Endothelial cell of umbilical vein (primary cell): Measurements from ENCODE around the gene TRAF1.

ENCODE experiments used
- EZH2 ChIP-seq: IDR thresholded peaks from 2 replicates; pipeline ENCODE4 v1.6.1; 2012; ENCODE audit warnings: borderline replicate concordance, low read depth, mild to moderate bottlenecking, moderate library complexity, low read length, inconsistent platforms; ENCODE audit not compliant: severe bottlenecking
- FOS ChIP-seq: IDR thresholded peaks from 2 replicates; pipeline ENCODE4 v1.6.1; 2011; ENCODE audit warnings: mild to moderate bottlenecking, low read length, moderate library complexity, borderline replicate concordance; ENCODE audit not compliant: insufficient read depth
- POLR2A ChIP-seq: IDR thresholded peaks from 2 replicates; pipeline ENCODE4 v1.6.1; 2012; ENCODE audit warnings: low read depth, mild to moderate bottlenecking, control low read depth, low read length
- POLR2AphosphoS5 ChIP-seq: IDR thresholded peaks from 2 replicates; pipeline ENCODE4 v1.6.1; 2012; ENCODE audit warnings: low read depth, mild to moderate bottlenecking, control low read depth, low read length, moderate library complexity; ENCODE audit not compliant: insufficient read depth
- TF ChIP-seq, protein P1 (sequence below): IDR thresholded peaks from 2 replicates; pipeline ENCODE4 v1.6.1; 2011; ENCODE audit not compliant: insufficient read depth, insufficient read length
- TF ChIP-seq, protein P2 (sequence below), 2 donors: IDR thresholded peaks; 1 replicate in 1 of 2; 2 replicates in 1 of 2; pipeline ENCODE4 v1.5.1; 2011; ENCODE audit warnings: low read length in 2 of 2, mild to moderate bottlenecking in 2 of 2, moderate library complexity in 2 of 2, control low read depth in 1 of 2, inconsistent platforms in 1 of 2, low read depth in 1 of 2; ENCODE audit not compliant: insufficient read depth in 1 of 2; ENCODE audit errors: extremely low read depth in 1 of 2

DNA sequence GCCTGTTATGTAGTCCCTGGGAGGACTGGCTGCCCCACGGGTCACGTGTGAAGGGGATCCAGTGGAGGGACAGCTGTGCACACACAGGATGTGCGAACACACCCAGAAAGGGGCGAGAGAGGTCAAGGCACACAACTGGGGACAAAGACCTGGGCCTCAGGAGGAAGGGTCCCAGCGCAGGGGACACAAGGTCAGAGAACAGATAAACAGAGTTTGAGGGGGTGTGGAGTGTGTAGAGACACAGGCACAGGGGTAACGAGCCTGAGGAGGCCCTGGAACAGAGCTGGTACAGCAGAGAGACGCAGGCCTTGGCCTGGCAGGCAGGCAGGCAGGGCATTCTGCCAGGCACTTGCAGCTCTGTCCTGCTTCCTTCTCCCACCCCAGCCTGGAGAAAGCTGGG is 69.1 kb downstream of the TRAF1 start:
- TF ChIP-seq, protein P1, sequence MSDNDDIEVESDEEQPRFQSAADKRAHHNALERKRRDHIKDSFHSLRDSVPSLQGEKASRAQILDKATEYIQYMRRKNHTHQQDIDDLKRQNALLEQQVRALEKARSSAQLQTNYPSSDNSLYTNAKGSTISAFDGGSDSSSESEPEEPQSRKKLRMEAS = no peak
- TF ChIP-seq EZH2 (no peak), POLR2A (no peak), FOS (no peak), POLR2AphosphoS5 (no peak)
- TF ChIP-seq, protein P2, sequence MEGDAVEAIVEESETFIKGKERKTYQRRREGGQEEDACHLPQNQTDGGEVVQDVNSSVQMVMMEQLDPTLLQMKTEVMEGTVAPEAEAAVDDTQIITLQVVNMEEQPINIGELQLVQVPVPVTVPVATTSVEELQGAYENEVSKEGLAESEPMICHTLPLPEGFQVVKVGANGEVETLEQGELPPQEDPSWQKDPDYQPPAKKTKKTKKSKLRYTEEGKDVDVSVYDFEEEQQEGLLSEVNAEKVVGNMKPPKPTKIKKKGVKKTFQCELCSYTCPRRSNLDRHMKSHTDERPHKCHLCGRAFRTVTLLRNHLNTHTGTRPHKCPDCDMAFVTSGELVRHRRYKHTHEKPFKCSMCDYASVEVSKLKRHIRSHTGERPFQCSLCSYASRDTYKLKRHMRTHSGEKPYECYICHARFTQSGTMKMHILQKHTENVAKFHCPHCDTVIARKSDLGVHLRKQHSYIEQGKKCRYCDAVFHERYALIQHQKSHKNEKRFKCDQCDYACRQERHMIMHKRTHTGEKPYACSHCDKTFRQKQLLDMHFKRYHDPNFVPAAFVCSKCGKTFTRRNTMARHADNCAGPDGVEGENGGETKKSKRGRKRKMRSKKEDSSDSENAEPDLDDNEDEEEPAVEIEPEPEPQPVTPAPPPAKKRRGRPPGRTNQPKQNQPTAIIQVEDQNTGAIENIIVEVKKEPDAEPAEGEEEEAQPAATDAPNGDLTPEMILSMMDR (IDR thresholded peaks at IDR 0.05; ENCODE audit: extremely low read depth in 1 of 2, insufficient read depth in 1 of 2, low read depth in 1 of 2, low read length in 2 of 2) = no peak
